Right cardiac atrium (tissue), 5 donors: ENCODE data around the gene EPHB3. TPM values are rescaled to one million over a fixed set of nuclear protein-coding genes. Genes with fewer than 3 reads are reported as not detected.

Experiments used
- ATAC-seq, 2 donors: fragments of 200-7000 bp; cut with Tn5 transposase; one replicate each; pipeline versions ENCODE4 v1.8.0 to v1.9.1; 2020; ENCODE audit warnings: moderate library complexity in 2 of 2, mild to moderate bottlenecking in 1 of 2
- DNase-seq, 3 donors: peaks; one replicate each; pipeline ENCODE4 v3.0.0-alpha.2; 2020
- H3K27ac ChIP-seq: one replicate; pipeline ENCODE4 v1.5.1; 2013; ENCODE audit warnings: mild to moderate bottlenecking, low read length, control low read depth, moderate library complexity
- H3K27me3 ChIP-seq: one replicate; pipeline ENCODE4 v1.6.1; 2013; ENCODE audit not compliant: control insufficient read depth, insufficient read depth
- H3K4me1 ChIP-seq: one replicate; pipeline ENCODE4 v1.6.1; 2013; ENCODE audit warnings: low read length; ENCODE audit not compliant: control insufficient read depth, insufficient read depth
- H3K4me3 ChIP-seq: one replicate; pipeline ENCODE4 v1.5.1; 2013; ENCODE audit warnings: low read length, control low read depth
- H3K9me3 ChIP-seq: one replicate; pipeline ENCODE4 v1.6.1; 2013; ENCODE audit warnings: low read length; ENCODE audit not compliant: control insufficient read depth
- WGBS: extraction: QIAGEN DNeasy Blood & Tissue Kit; methylation state at CpG from one replicate; pipeline ENCODE4 v1.1.7; 2013; 5-methylcytosine and 5-hydroxymethylcytosine counted together
- intact Hi-C, 4 donors: fragments of 100-400 bp; cut with DNase I; formaldehyde crosslinking; loops; one replicate each; pipeline versions ENCODE4 v1.11.0 to v1.14.0; 2022 to 2023
- polyA plus RNA-seq: library from polyadenylated mRNA; stranded (reverse); fragments of 200-250 nt; gene quantifications from one replicate; pipeline ENCODE4 v1.2.3, GENCODE V29; 2013
- total RNA-seq, 4 donors: library from RNA; stranded (reverse); fragmentation: NEBNext Ultra II Directional; extraction: Animal tissue kit (Norgen Biotek cat#: 25700); gene quantifications; one replicate each; pipeline ENCODE4 v1.2.1, GENCODE V29; 2021
- donor health status: healthy with polysubstance abuse.
- donor health status: DM: no; HTN: yes; CAD: no.
- donor health status: DM: no; HTN: no; CAD: no.
- donor health status: DM: no; HTN: yes; CAD: no; lungs with severe emphysema.
- donor health status: DM: yes; HTN: yes; CAD: no.

EPHB3 gene
- total and polyA plus RNA-seq, 5 donors: 0.52 to 3.4 (median 2.9) TPM

GRCh38 chr3:184593220-184593927 lies 31.8 kb downstream of the EPHB3 start:
- ATAC-seq (peak; percentile 22 to 64), DNase-seq (peak in 2 of 3 donors; percentile 47 to 59)
- peaks cover 4% of the 10 kb centered on the region for H3K4me1 ChIP-seq
- no peaks in the 10 kb centered on the region for H3K27me3 ChIP-seq
- 57% methylated on average over 7 of the region's 7 CpGs for WGBS
- no peak overlapping the region for H3K4me3 ChIP-seq
- intact Hi-C loops: no loop called here
- no peaks in the 10 kb centered on the region for H3K9me3 ChIP-seq
- no peak overlapping the region for H3K27ac ChIP-seq

GRCh38 chr3:184593928-184594303 lies 32.3 kb downstream of the EPHB3 start:
- H3K9me3 ChIP-seq: no peaks in the 10 kb centered on the region
- 76% methylated on average over 10 of the region's 10 CpGs for WGBS
- ATAC-seq (no peak), DNase-seq (no peak)
- no peak overlapping the region for H3K4me3 ChIP-seq
- no peak overlapping the region for H3K27ac ChIP-seq
- peaks cover 4% of the 10 kb centered on the region for H3K4me1 ChIP-seq
- intact Hi-C loops: no loop called here
- H3K27me3 ChIP-seq: no peaks in the 10 kb centered on the region

GRCh38 chr3:184594371-184595001 lies 32.9 kb downstream of the EPHB3 start:
- H3K27me3 ChIP-seq: no peaks in the 10 kb centered on the region
- no peaks in the 10 kb centered on the region for H3K9me3 ChIP-seq
- peaks cover 4% of the 10 kb centered on the region for H3K4me1 ChIP-seq
- intact Hi-C loops: no loop called here
- H3K27ac ChIP-seq: no peak overlapping the region
- WGBS: 66% methylated on average over 12 of the region's 12 CpGs
- ATAC-seq (no peak), DNase-seq (peak in 2 of 3 donors; percentile 36 to 43)
- H3K4me3 ChIP-seq: no peak overlapping the region

- H3K4me3 ChIP-seq: no peak overlapping the region
- peak in 1 of 3 donors; percentile 15 for DNase-seq
- H3K27me3 ChIP-seq: no peaks in the 10 kb centered on the region
- no peak for ATAC-seq
- H3K27ac ChIP-seq: no peak overlapping the region
- H3K9me3 ChIP-seq: no peaks in the 10 kb centered on the region
- H3K4me1 ChIP-seq: peaks cover 4% of the 10 kb centered on the region
- 74% methylated on average over 8 of the region's 8 CpGs for WGBS
- intact Hi-C loops: no loop called here
Measured at GRCh38 chr3:184595726-184596125, 34.1 kb downstream of the EPHB3 start.

DNA sequence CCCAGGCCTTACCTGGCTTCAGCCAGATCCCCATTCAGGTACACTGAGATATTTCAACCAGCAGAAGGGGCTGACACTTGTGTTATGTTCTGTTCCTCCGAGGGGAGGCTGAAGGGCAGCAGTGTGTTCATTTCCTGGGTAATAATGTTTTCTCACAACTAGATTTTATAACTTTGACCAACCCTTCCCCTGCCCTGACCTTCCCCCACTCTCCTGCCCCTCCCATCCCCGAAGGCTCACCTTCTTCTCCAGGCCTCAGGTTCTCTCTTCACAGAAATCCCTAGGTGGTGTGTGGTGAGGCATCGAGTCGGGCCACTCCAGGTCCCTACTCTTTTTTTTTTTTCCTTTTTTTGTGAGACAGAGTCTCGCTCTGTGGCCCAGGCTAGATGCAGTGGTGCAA lies 34.6 kb downstream of the EPHB3 start:
- H3K4me3 ChIP-seq: no peak overlapping the region
- no peak overlapping the region for H3K27ac ChIP-seq
- intact Hi-C loops: no loop called here
- H3K4me1 ChIP-seq: peaks cover 4% of the 10 kb centered on the region
- H3K9me3 ChIP-seq: no peaks in the 10 kb centered on the region
- ATAC-seq (no peak), DNase-seq (peak in 1 of 3 donors; percentile 7)
- 88% methylated on average over 5 of the region's 5 CpGs for WGBS
- no peaks in the 10 kb centered on the region for H3K27me3 ChIP-seq

- no peak overlapping the region for H3K27ac ChIP-seq
- H3K4me1 ChIP-seq: peaks cover 4% of the 10 kb centered on the region
- intact Hi-C loops: no loop called here
- WGBS: 84% methylated on average over 6 of the region's 6 CpGs
- DNase-seq (peak in 1 of 3 donors; percentile 39), ATAC-seq (no peak)
- no peaks in the 10 kb centered on the region for H3K9me3 ChIP-seq
- no peak overlapping the region for H3K4me3 ChIP-seq
- H3K27me3 ChIP-seq: no peaks in the 10 kb centered on the region
Measured at GRCh38 chr3:184596886-184597575, 35.4 kb downstream of the EPHB3 start.

GRCh38 chr3:184597829-184598573 lies 36.4 kb downstream of the EPHB3 start:
- ATAC-seq (no peak), DNase-seq (peak in 2 of 3 donors; percentile 67 to 69)
- H3K27ac ChIP-seq: peak overlapping the region; percentile 4
- 66% methylated on average over 20 of the region's 20 CpGs for WGBS
- no peak overlapping the region for H3K4me3 ChIP-seq
- no peaks in the 10 kb centered on the region for H3K9me3 ChIP-seq
- intact Hi-C loops: no loop called here
- peaks cover 4% of the 10 kb centered on the region for H3K4me1 ChIP-seq
- H3K27me3 ChIP-seq: no peaks in the 10 kb centered on the region

DNA sequence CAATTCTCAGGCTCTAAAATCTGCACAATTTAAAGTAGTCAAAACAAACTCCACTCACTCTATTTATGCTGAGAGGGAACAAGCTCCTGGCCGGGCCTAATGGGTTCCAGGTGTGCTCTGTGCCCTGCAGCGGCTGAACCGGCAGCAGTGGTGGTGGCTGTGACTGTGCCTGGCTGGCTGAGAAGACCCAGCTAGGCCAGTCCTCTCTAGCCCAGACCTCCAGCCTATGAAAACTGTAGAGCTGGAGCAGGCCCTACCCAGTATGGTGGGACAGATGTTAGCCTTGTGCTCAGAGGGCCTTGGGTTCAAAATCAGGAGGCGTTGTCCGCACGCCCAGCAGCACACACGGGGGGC lies 37.0 kb downstream of the EPHB3 start:
- Histone ChIP-seq H3K9me3 (no peaks in the 10 kb centered on the region), H3K4me1 (peaks cover 4% of the 10 kb centered on the region), H3K4me3 (no peak overlapping the region), H3K27ac (no peak overlapping the region), H3K27me3 (no peaks in the 10 kb centered on the region)
- peak in 1 of 3 donors; percentile 7 for DNase-seq
- WGBS: 92% methylated on average over 7 of the region's 7 CpGs
- ATAC-seq: no peak
- intact Hi-C loops: no loop called here

DNA sequence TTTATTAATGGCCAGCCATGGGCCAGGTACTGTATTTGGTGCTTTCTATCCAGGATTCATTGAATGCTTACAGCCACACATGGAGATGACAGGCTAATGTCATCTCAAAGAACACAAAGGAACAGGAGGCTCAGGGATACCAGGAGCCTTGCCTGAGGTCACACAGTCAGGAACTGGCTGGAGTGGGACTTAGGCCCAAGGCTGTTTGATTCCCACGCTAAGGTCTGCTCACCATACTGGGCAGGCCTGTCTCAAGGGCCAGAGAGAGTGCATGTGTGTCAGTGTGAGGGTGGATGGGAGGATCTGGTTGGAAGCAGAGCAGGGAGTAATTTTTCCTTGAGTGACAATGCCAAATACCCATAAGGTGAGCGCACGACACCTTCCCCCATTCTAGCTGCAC lies 37.6 kb downstream of the EPHB3 start:
- intact Hi-C loops: no loop called here
- DNase-seq (no peak), ATAC-seq (no peak)
- WGBS: 97% methylated on average over 3 of the region's 3 CpGs
- no peaks in the 10 kb centered on the region for H3K27me3 ChIP-seq
- H3K9me3 ChIP-seq: no peaks in the 10 kb centered on the region
- no peak overlapping the region for H3K4me3 ChIP-seq
- H3K4me1 ChIP-seq: peaks cover 4% of the 10 kb centered on the region
- no peak overlapping the region for H3K27ac ChIP-seq

- peak in 1 of 3 donors; percentile 45 for DNase-seq
- H3K4me1 ChIP-seq: peaks cover 7% of the 10 kb centered on the region
- H3K9me3 ChIP-seq: no peaks in the 10 kb centered on the region
- H3K4me3 ChIP-seq: no peak overlapping the region
- ATAC-seq: no peak
- intact Hi-C loops: no loop called here
- no peaks in the 10 kb centered on the region for H3K27me3 ChIP-seq
- no peak overlapping the region for H3K27ac ChIP-seq
- 88% methylated on average over 10 of the region's 10 CpGs for WGBS
Measured at GRCh38 chr3:184600685-184601377, 39.2 kb downstream of the EPHB3 start.
